B cell (primary cell): ENCODE results near the gene ISL2.

ENCODE experiments used
- EZH2 ChIP-seq: IDR thresholded peaks from 2 replicates; pipeline ENCODE4 v1.6.1; 2012; ENCODE audit warnings: borderline replicate concordance, low read depth, mild to moderate bottlenecking, moderate library complexity, low read length; ENCODE audit not compliant: insufficient read depth, poor library complexity, severe bottlenecking
- TF ChIP-seq, protein P1 (sequence below): fragments of 200-600 bp; IDR thresholded peaks from one replicate; pipeline ENCODE4 v1.8.0; 2022; ENCODE audit warnings: antibody characterized with exemption, mild to moderate bottlenecking

DNA sequence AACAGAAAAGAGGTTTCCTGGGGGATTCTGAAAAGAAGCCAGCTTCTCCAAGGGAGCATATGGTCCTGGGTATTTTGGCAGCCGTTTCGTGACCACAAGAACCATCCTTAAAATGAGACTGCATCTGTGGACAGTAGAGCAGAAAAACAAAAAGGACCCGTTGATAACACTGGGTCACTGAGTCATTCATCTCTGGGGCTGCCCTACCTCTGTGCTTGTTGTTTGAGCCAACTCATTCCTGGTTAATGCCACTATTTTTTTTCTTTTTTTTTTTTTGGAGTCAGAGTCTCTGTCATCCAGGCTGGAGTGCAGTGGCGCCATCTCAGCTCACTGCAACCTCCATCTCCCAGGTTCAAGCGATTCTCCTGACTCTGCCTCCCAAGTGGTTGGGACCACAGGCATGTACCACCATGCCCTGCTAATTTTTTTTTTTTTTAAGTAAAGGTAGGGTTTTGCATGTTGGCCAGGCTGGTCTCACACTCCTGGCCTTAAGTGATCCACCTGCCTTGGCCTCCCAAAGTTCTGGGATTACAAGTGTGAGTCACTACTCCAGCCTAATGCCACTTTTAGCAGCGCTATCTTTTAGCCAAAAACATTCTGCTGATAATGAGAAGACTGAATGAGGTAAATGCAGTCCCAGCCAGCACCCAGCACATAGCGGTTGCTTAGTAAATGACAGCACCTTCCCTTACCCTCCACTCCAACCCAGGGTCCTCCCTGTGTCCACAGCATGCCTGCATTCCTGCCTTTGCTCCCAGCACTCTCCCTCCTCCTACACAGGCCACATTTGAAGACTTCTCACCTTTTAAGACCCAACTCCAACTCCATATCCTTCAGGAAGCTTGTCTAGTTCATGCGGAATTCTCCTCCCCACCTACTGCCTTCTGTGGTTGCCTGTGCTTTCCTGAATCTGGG is 9.1 kb upstream of the ISL2 start:
- no peak for TF ChIP-seq EZH2
- TF ChIP-seq, protein P1, sequence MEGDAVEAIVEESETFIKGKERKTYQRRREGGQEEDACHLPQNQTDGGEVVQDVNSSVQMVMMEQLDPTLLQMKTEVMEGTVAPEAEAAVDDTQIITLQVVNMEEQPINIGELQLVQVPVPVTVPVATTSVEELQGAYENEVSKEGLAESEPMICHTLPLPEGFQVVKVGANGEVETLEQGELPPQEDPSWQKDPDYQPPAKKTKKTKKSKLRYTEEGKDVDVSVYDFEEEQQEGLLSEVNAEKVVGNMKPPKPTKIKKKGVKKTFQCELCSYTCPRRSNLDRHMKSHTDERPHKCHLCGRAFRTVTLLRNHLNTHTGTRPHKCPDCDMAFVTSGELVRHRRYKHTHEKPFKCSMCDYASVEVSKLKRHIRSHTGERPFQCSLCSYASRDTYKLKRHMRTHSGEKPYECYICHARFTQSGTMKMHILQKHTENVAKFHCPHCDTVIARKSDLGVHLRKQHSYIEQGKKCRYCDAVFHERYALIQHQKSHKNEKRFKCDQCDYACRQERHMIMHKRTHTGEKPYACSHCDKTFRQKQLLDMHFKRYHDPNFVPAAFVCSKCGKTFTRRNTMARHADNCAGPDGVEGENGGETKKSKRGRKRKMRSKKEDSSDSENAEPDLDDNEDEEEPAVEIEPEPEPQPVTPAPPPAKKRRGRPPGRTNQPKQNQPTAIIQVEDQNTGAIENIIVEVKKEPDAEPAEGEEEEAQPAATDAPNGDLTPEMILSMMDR = no peak
